Activated CD8-positive, alpha-beta T cell treated with anti-CD3 and anti-CD28 coated beads for 36 hours (primary cell): ENCODE data around the gene ATOH8. TPM values are rescaled to one million over a fixed set of nuclear protein-coding genes. Genes with fewer than 3 reads are reported as not detected.

Experiments
- ATAC-seq: fragments of 200-7000 bp; cut with Tn5 transposase; one replicate; pipeline ENCODE4 v1.10.0; 2021; ENCODE audit warnings: mild to moderate bottlenecking, moderate library complexity
- CTCF ChIA-PET: fragments of 350-600 bp; sonication (Branson Sonifier 250); formaldehyde crosslinking; loops from one replicate; lab custom pipeline; 2021; ENCODE audit warnings: antibody characterized with exemption; lab: Charles Lee
- POLR2A ChIA-PET: fragments of 350-600 bp; sonication (Branson Sonifier 250); formaldehyde crosslinking; loops from one replicate; lab custom pipeline; 2021; ENCODE audit warnings: antibody characterized with exemption; lab: Charles Lee
- DNase-seq: peaks from one replicate; pipeline ENCODE4 v3.0.0-alpha.2; 2020
- H3K27ac Mint-ChIP-seq: one replicate; pipeline ENCODE4 v1.8.0; 2021; ENCODE audit warnings: mild to moderate bottlenecking, mixed read lengths
- H3K27me3 Mint-ChIP-seq: one replicate; pipeline ENCODE4 v1.8.0; 2021; ENCODE audit warnings: mixed read lengths
- H3K36me3 Mint-ChIP-seq: one replicate; pipeline ENCODE4 v1.8.0; 2021; ENCODE audit warnings: low read depth, mixed read lengths
- H3K4me1 Mint-ChIP-seq: one replicate; pipeline ENCODE4 v1.8.0; 2021; ENCODE audit warnings: low read depth, mixed read lengths
- H3K4me3 Mint-ChIP-seq: one replicate; pipeline ENCODE4 v1.8.0; 2021; ENCODE audit warnings: mild to moderate bottlenecking, moderate library complexity, mixed read lengths
- H3K9me3 Mint-ChIP-seq: one replicate; pipeline ENCODE4 v1.8.0; 2021; ENCODE audit warnings: mixed read lengths
- intact Hi-C: fragments of 100-400 bp; cut with micrococcal nuclease; formaldehyde crosslinking; loops from one replicate; pipeline ENCODE4 v1.10.0; 2022
- total RNA-seq, 2 experiments: library from RNA; stranded (reverse); gene quantifications; one replicate each; pipeline ENCODE4 v1.2.3, GENCODE V29; 2021
- TF ChIP-seq, protein P1 (sequence below): fragments of 200-600 bp; IDR thresholded peaks from one replicate; pipeline ENCODE4 v1.8.0; 2022; ENCODE audit warnings: antibody characterized with exemption, mild to moderate bottlenecking

Gene ATOH8
- total RNA-seq, 2 experiments from 2014 or later: not detected

GRCh38 chr2:85731606-85732005 lies 22.2 kb upstream of the ATOH8 start:
- intact Hi-C loops: no loop called here
- DNase-seq (no peak), ATAC-seq (no peak)
- H3K4me3 Mint-ChIP-seq: no peak overlapping the region
- CTCF ChIA-PET: interaction anchor here (0.9 to 1.3 kb wide), 2 partner anchors 18 to 82 kb away, joined by 3 read pairs; no protein-coding TSS in a partner anchor
- no peaks in the 10 kb centered on the region for H3K9me3 Mint-ChIP-seq
- H3K27ac Mint-ChIP-seq: no peak overlapping the region
- H3K27me3 Mint-ChIP-seq: peaks cover 9% of the 10 kb centered on the region
- TF ChIP-seq, protein P1, sequence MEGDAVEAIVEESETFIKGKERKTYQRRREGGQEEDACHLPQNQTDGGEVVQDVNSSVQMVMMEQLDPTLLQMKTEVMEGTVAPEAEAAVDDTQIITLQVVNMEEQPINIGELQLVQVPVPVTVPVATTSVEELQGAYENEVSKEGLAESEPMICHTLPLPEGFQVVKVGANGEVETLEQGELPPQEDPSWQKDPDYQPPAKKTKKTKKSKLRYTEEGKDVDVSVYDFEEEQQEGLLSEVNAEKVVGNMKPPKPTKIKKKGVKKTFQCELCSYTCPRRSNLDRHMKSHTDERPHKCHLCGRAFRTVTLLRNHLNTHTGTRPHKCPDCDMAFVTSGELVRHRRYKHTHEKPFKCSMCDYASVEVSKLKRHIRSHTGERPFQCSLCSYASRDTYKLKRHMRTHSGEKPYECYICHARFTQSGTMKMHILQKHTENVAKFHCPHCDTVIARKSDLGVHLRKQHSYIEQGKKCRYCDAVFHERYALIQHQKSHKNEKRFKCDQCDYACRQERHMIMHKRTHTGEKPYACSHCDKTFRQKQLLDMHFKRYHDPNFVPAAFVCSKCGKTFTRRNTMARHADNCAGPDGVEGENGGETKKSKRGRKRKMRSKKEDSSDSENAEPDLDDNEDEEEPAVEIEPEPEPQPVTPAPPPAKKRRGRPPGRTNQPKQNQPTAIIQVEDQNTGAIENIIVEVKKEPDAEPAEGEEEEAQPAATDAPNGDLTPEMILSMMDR: no peak
- H3K4me1 Mint-ChIP-seq: no peaks in the 10 kb centered on the region
- H3K36me3 Mint-ChIP-seq: no peaks in the 10 kb centered on the region
- POLR2A ChIA-PET: no interaction called here

DNA sequence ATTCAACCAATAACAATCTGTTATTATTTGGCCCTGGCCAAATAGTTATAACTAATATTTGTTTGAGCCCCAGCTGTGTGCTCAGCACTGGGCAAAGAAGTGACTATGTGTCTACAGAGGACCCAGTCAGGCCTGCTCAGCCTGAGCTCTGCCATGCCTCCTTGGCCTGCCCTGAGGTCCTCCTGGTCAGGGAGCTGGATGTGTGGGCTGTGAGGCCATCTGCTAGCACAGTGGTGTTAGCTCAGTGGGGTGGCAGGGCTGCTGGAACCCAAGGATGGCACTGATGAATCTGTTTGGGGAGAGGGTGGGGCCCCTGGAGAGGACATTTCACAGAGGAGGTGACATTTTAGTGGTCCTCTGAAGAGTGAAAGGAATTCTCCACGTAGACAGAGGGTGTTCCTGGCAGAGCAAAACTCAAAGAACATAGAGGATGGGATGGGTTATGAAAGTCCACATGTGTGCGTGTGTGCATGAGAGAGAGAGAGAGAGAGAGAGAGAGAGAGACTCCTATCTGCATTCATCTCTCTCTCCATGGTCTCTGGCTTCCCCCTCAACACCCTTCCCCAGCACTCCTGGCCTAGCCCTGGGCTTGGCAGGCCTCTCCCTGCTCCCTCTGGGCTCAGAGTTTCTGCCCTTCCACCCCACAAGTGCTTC lies 21.2 kb upstream of the ATOH8 start:
- Mint-ChIP-seq H3K27me3 (peaks cover 9% of the 10 kb centered on the region), H3K27ac (no peak overlapping the region), H3K4me1 (no peaks in the 10 kb centered on the region), H3K36me3 (no peaks in the 10 kb centered on the region), H3K9me3 (no peaks in the 10 kb centered on the region), H3K4me3 (no peak overlapping the region)
- POLR2A ChIA-PET: no interaction called here
- CTCF ChIA-PET: interaction anchor here (1.3 to 2.7 kb wide), 2 partner anchors 17 to 81 kb away, joined by 3 to 16 read pairs; no protein-coding TSS in a partner anchor
- ATAC-seq: no peak
- intact Hi-C loops: no loop called here
- TF ChIP-seq, protein P1: no peak
- DNase-seq: no peak

- DNase-seq (no peak), ATAC-seq (no peak)
- Mint-ChIP-seq H3K4me3 (no peak overlapping the region), H3K9me3 (no peaks in the 10 kb centered on the region), H3K4me1 (no peaks in the 10 kb centered on the region), H3K36me3 (no peaks in the 10 kb centered on the region), H3K27me3 (peaks cover 5% of the 10 kb centered on the region), H3K27ac (no peak overlapping the region)
- TF ChIP-seq, protein P1: no peak
- ChIA-PET CTCF (interaction anchor here (1.3 to 2.7 kb wide), 2 partner anchors 16 to 80 kb away, joined by 3 to 16 read pairs; no protein-coding TSS in a partner anchor), POLR2A (no interaction called here)
- intact Hi-C loops: no loop called here
Measured at GRCh38 chr2:85733121-85733960, 20.4 kb upstream of the ATOH8 start.

DNA sequence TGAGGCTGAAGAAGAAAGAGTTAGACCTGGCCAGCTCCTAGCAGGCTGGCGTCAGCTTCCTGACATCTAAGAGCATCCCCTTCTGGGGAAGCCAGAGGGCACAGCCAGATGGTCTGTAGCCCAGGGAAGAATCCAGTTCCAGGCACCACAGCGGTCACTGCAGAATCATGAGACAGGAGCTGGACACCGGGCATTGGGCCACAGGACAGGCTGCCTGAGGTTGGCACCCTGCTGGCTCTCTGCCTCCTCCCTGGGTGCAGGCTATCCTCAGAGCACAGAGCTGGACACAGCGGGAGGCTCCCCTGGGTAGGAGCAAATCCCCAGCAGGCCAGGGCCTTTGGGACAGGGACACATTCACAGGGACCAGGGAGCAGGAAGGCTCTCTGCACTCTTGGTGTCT lies 19.8 kb upstream of the ATOH8 start:
- H3K9me3 Mint-ChIP-seq: no peaks in the 10 kb centered on the region
- TF ChIP-seq, protein P1: no peak
- no peak overlapping the region for H3K4me3 Mint-ChIP-seq
- H3K27me3 Mint-ChIP-seq: peaks cover 2% of the 10 kb centered on the region
- ATAC-seq (no peak), DNase-seq (no peak)
- POLR2A ChIA-PET: interaction anchor here (0.6 kb wide), 1 partner anchor 65 kb away, joined by 3 read pairs; no protein-coding TSS in a partner anchor
- no peak overlapping the region for H3K27ac Mint-ChIP-seq
- intact Hi-C loops: no loop called here
- no peaks in the 10 kb centered on the region for H3K4me1 Mint-ChIP-seq
- CTCF ChIA-PET: interaction anchor here (1.1 to 2.7 kb wide), 2 partner anchors 26 to 80 kb away, joined by 5 to 16 read pairs; no protein-coding TSS in a partner anchor
- H3K36me3 Mint-ChIP-seq: no peaks in the 10 kb centered on the region
